ENCODE results near the gene BCO2.

The BCO2 gene

GRCh38 chr11:112248201-112248600 lies 72.9 kb downstream of the BCO2 start:
- H3K9me3 Mint-ChIP-seq = peaks cover 11% of the 10 kb centered on the region
- no peak overlapping the region for H3K27ac Mint-ChIP-seq
- H3K4me3 Mint-ChIP-seq = no peak overlapping the region
- H3K27me3 Mint-ChIP-seq = no peaks in the 10 kb centered on the region
- H3K36me3 Mint-ChIP-seq = peaks cover 16% of the 10 kb centered on the region
- H3K4me1 Mint-ChIP-seq = no peaks in the 10 kb centered on the region

DNA sequence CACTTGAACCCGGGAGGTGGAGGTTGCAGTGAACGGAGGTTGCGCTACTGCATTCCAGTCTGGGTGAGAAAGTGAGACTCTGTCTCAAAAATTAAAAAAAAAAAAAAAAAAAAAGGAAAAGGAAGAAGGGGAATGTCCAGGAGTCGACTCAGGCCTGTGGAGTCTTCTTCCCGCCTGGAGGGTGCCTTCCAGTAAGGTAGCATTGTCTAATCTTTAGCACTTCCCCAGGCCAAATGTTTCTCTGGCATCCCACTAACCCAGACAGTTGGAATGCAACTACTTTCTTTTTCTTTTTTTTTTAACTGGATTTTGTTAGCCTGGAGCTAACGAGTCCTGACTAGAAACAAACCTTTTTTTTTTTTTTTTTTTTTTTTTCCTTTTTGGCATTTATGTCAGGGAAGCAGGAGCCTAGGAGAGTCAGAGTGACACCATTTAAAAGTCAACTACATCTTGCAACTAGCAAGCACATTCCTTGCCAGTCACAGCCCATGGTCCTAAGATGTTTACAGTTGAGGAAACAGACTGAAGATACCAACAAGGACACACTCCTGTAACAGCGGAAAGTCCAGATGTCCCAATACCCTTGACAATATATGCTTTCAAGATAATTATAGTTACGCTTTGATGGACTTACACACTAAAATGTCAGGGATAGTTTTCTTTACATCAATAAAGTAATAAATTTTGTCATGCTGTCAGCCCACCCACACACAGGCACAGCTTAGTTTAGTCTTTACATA lies 74.7 kb downstream of the BCO2 start:
- Mint-ChIP-seq H3K27ac (no peak overlapping the region), H3K4me3 (no peak overlapping the region), H3K4me1 (no peaks in the 10 kb centered on the region), H3K9me3 (no peaks in the 10 kb centered on the region), H3K27me3 (no peaks in the 10 kb centered on the region), H3K36me3 (peaks cover 4% of the 10 kb centered on the region)

- H3K36me3 Mint-ChIP-seq = peaks cover 4% of the 10 kb centered on the region
- H3K9me3 Mint-ChIP-seq = no peaks in the 10 kb centered on the region
- no peaks in the 10 kb centered on the region for H3K27me3 Mint-ChIP-seq
- no peak overlapping the region for H3K27ac Mint-ChIP-seq
- H3K4me3 Mint-ChIP-seq = no peak overlapping the region
- H3K4me1 Mint-ChIP-seq = no peaks in the 10 kb centered on the region
These were observed 78.4 kb downstream of the BCO2 start for GRCh38 chr11:112253605-112254242.

DNA sequence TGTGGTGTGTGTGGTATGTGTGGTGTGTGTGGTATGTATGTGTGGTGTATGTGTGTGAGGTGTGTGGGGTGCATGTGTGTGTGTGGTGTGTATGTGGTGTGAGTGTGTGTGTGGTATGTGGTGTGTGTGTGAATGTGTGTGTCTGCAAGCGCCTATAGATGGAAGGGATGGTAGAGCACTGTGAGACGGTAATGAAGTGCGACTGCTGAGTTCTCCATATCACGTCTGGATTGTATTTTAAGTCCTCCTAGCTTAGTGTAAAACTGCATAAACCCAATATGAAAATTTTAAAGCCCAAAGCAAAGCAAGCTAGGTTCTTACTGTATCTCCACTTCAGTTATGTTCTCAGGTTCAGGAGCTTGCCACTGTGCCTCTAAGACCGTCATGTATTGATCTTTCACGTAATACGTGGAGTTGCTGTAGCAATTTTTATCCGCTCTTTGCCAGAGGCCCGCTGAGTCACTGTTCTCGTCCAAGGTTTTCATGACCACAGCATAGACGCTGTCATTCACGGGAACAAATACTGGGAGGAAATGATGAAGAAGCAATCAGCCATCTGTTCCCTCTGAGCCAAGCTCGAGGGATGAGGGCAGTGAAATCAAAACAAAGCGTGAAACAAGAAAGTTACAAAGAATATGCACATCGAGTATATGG lies 79.9 kb downstream of the BCO2 start:
- Mint-ChIP-seq H3K9me3 (no peaks in the 10 kb centered on the region), H3K4me3 (no peak overlapping the region), H3K27me3 (no peaks in the 10 kb centered on the region), H3K36me3 (peaks cover 5% of the 10 kb centered on the region), H3K4me1 (no peaks in the 10 kb centered on the region), H3K27ac (no peak overlapping the region)

DNA sequence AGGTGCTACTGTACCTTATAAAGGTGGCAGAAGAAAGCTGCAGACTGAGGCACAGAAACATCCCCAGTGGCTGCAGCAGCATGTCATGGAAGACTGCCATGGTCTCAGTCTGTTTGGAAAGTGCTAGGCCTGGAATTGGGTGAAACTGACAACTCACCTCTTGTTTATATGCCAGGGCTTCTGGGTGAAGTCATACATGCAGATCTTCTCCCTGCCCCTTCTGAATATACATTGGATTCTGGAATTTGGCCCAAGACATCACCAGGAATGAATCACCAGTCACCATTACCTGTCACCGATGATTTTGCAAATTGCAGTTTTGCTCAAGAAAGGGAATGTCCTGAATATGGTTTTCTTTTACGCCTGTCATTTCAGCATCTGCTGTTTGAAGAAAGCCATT lies 85.2 kb downstream of the BCO2 start, which contains the start of gene PLET1:
TSS of gene PLET1 (minus strand) at position 371 of the 400 bp plus-strand sequence. CDS start at position 100, 271 bp downstream.
- H3K27ac Mint-ChIP-seq = no peak within 1 kb of the TSS
- H3K27me3 Mint-ChIP-seq = no peaks in the 10 kb centered on the region
- H3K4me3 Mint-ChIP-seq = no peak within 1 kb of the TSS
- H3K36me3 Mint-ChIP-seq = peaks cover 7% of the 10 kb centered on the region
- H3K4me1 Mint-ChIP-seq = no peaks in the 10 kb centered on the region
- no peaks in the 10 kb centered on the region for H3K9me3 Mint-ChIP-seq

- Mint-ChIP-seq H3K9me3 (no peaks in the 10 kb centered on the region), H3K27me3 (no peaks in the 10 kb centered on the region), H3K36me3 (peaks cover 2% of the 10 kb centered on the region), H3K27ac (no peak overlapping the region), H3K4me3 (no peak overlapping the region), H3K4me1 (no peaks in the 10 kb centered on the region)
These were observed 90.5 kb downstream of the BCO2 start for GRCh38 chr11:112265659-112266409.

DNA sequence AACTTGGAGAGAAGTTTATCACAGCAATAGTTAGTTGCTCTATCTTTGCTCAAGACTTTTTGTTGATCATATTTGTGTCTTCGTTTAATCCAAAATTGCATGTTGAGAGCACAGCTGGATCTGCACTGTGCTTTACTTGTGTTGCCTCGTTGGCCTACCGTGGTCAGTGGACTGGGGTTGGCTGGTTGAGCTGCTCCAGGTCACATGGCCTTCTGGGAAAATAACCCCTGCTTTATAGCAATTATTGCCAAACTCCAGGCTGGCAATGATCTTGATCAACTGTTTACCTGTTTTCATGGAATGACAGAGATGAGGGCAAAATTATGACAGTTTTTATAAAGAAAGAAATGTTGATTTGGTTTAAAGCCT lies 91.1 kb downstream of the BCO2 start:
- Mint-ChIP-seq H3K27me3 (no peaks in the 10 kb centered on the region), H3K4me3 (no peak overlapping the region), H3K36me3 (no peaks in the 10 kb centered on the region), H3K4me1 (no peaks in the 10 kb centered on the region), H3K27ac (no peak overlapping the region), H3K9me3 (no peaks in the 10 kb centered on the region)

GRCh38 chr11:112267188-112267591 lies 91.9 kb downstream of the BCO2 start:
- Mint-ChIP-seq H3K27ac (no peak overlapping the region), H3K9me3 (no peaks in the 10 kb centered on the region), H3K4me1 (no peaks in the 10 kb centered on the region), H3K4me3 (no peak overlapping the region), H3K36me3 (no peaks in the 10 kb centered on the region), H3K27me3 (no peaks in the 10 kb centered on the region)

GRCh38 chr11:112268406-112268805 lies 93.1 kb downstream of the BCO2 start:
- H3K27me3 Mint-ChIP-seq = no peaks in the 10 kb centered on the region
- no peaks in the 10 kb centered on the region for H3K4me1 Mint-ChIP-seq
- H3K4me3 Mint-ChIP-seq = no peak overlapping the region
- H3K9me3 Mint-ChIP-seq = no peaks in the 10 kb centered on the region
- no peak overlapping the region for H3K27ac Mint-ChIP-seq
- H3K36me3 Mint-ChIP-seq = no peaks in the 10 kb centered on the region
